ENCODE results near the gene LRP10. TPM values are rescaled to one million over a fixed set of nuclear protein-coding genes. Genes with fewer than 3 reads are reported as not detected.

The LRP10 gene
- total and polyA plus RNA-seq, 2 of the 8 experiments (the other 6 are each of a cell fraction or from before 2014, with no cell fraction given), result 12.4 to 15.6 TPM

DNA sequence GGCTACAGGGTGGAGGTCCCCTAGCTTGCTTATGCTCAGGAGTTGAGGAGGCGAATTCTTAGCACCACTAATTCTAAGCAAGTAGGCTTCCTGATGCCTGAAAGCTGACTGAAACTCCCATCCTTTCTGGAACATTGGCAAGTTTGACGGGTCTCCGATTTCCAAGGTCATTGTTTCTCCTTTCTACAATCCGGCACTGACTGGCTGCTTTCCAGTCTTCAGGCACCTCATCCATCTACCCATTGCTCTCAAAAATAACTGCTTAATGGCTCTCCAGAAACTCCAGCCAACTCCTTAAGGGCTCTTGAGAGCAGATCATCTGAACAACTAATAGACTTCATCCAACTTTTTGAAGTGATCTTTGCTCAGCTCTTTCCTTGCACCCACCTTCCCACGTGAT is 24.8 kb downstream of the LRP10 start:
- Histone ChIP-seq H3K79me2 (ENCODE audit: control insufficient read depth in 1 of 2, insufficient read depth in 2 of 2, low read length in 2 of 2) (no peaks in the 10 kb centered on the region), H3K14ac (ENCODE audit: insufficient read length) (no peak overlapping the region), H3K27ac (ENCODE audit: low read depth, low read length) (no peak overlapping the region), H2BK120ac (replicated peaks; ENCODE audit: low read depth, low read length) (no peak overlapping the region), H4K91ac (replicated peaks; ENCODE audit: insufficient read length, low read length) (no peak overlapping the region), H4K20me1 (replicated peaks in 1 of 2; ENCODE audit: control insufficient read depth in 1 of 2, insufficient read depth in 2 of 2, low read length in 2 of 2) (peaks cover 5 to 9% of the 10 kb centered on the region in 2 experiments), H4K5ac (ENCODE audit: insufficient read length, low read depth, low read length) (no peak overlapping the region), H3K4ac (replicated peaks; ENCODE audit: insufficient read length, low read depth, low read length) (no peak overlapping the region), H2AFZ (ENCODE audit: low read length) (no peak overlapping the region), H3K23me2 (ENCODE audit: low read depth, low read length) (no peaks in the 10 kb centered on the region), H3K36me3 (ENCODE audit: control insufficient read depth in 2 of 4, insufficient read depth in 4 of 4, low read length in 3 of 4) (peaks cover 2 to 7% (median 5%) of the 10 kb centered on the region in 4 experiments; a peak in 5 of 8 replicates), H3K56ac (replicated peaks; ENCODE audit: insufficient read length, low read depth, low read length) (no peak overlapping the region), H3K4me2 (ENCODE audit: insufficient read depth in 1 of 2, low read depth in 2 of 2, low read length in 2 of 2) (no peak overlapping the region), H3K9me3 (ENCODE audit: insufficient read depth in 2 of 2, low read depth in 1 of 2, low read length in 1 of 2) (no peaks in the 10 kb centered on the region), H3K4me3 (ENCODE audit: extremely low read depth in 1 of 4, insufficient read depth in 2 of 4, low read depth in 3 of 4, low read length in 4 of 4) (no peak overlapping the region), H3K23ac (ENCODE audit: insufficient read length) (no peak overlapping the region), H3K79me1 (ENCODE audit: low read depth, low read length) (no peaks in the 10 kb centered on the region), H3K18ac (ENCODE audit: extremely low read depth, low read length) (no peak overlapping the region), H3K4me1 (replicated peaks in 1 of 4; ENCODE audit: control insufficient read depth in 3 of 4, insufficient read depth in 4 of 4, low read length in 3 of 4) (peaks cover 0 to 8% (median 4%) of the 10 kb centered on the region in 4 experiments; a peak in 2 of 7 replicates), H2BK20ac (ENCODE audit: low read length) (no peak overlapping the region), H3K27me3 (replicated peaks in 1 of 4; ENCODE audit: control insufficient read depth in 3 of 4, extremely low read depth in 1 of 4, insufficient read depth in 3 of 4, low read length in 3 of 4) (peaks cover 10 to 35% (median 28%) of the 10 kb centered on the region in 4 experiments), H3K9ac (replicated peaks in 1 of 4; ENCODE audit: extremely low read depth in 1 of 4, low read depth in 3 of 4, low read length in 3 of 4) (no peak overlapping the region), H2AK5ac (ENCODE audit: low read depth, low read length) (no peak overlapping the region), H2BK15ac (ENCODE audit: low read length) (no peak overlapping the region), H2BK12ac (ENCODE audit: low read depth, low read length) (no peak overlapping the region), H4K8ac (ENCODE audit: extremely low read depth, insufficient read depth, low read length) (no peak overlapping the region), H2BK5ac (ENCODE audit: low read depth, low read length) (no peak overlapping the region)
- ChIA-PET POLR2A (ENCODE audit: partially characterized antibody) (interaction anchor here (0.7 to 4.2 kb wide), 11 partner anchors 8 to 85 kb away, joined by 3 to 14 read pairs (median 3); partner anchors contain the start of gene REM2), CTCF (ENCODE audit: partially characterized antibody) (interaction anchor here (0.6 to 14.2 kb wide), 15 partner anchors 10 to 341 kb away, joined by 3 to 158 read pairs (median 3); partner anchors contain the start of genes LRP10 and REM2)
- WGBS, 2 experiments (ENCODE audit: extremely low coverage in 1 of 2, insufficient coverage in 1 of 2, insufficient read length in 1 of 2, insufficient replicate concordance in 2 of 2, low coverage in 1 of 2, low lambda C conversion rate in 2 of 2, missing lambda C conversion rate in 1 of 2), result 71% methylated on average over 5 of the region's 5 CpGs; no CpG with 5 or more reads in 1 of the 2 experiments
- TF ChIP-seq KDM1A (IDR thresholded peaks at IDR 0.05; ENCODE audit: borderline replicate concordance, low read length) (no peak), EP300 (IDR thresholded peaks at IDR 0.05; ENCODE audit: borderline replicate concordance in 1 of 2, low read depth in 2 of 2, low read length in 2 of 2) (no peak), CBX8 (IDR thresholded peaks at IDR 0.05; ENCODE audit: borderline replicate concordance, low read depth, low read length) (no peak), EZH2 (IDR thresholded peaks at IDR 0.05; ENCODE audit: low read depth, low read length, severe bottlenecking) (no peak), SP2 (IDR thresholded peaks at IDR 0.05; ENCODE audit: low read length) (no peak), RFX5 (IDR thresholded peaks at IDR 0.05; ENCODE audit: borderline replicate concordance, low read depth, low read length) (no peak), RBBP5 (IDR thresholded peaks at IDR 0.05; ENCODE audit: borderline replicate concordance, low read depth, low read length) (no peak)
- TF ChIP-seq, protein P1, sequence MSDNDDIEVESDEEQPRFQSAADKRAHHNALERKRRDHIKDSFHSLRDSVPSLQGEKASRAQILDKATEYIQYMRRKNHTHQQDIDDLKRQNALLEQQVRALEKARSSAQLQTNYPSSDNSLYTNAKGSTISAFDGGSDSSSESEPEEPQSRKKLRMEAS (IDR thresholded peaks at IDR 0.05), result no peak
- TF ChIP-seq, protein P2, sequence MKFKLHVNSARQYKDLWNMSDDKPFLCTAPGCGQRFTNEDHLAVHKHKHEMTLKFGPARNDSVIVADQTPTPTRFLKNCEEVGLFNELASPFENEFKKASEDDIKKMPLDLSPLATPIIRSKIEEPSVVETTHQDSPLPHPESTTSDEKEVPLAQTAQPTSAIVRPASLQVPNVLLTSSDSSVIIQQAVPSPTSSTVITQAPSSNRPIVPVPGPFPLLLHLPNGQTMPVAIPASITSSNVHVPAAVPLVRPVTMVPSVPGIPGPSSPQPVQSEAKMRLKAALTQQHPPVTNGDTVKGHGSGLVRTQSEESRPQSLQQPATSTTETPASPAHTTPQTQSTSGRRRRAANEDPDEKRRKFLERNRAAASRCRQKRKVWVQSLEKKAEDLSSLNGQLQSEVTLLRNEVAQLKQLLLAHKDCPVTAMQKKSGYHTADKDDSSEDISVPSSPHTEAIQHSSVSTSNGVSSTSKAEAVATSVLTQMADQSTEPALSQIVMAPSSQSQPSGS (IDR thresholded peaks at IDR 0.05; ENCODE audit: low read length), result no peak
- no peak for FAIRE-seq
- DNase-seq (ENCODE audit: low read depth in 1 of 2, low spot score in 2 of 2), result no peak
